HUES48 (cell line): ENCODE measurements around the gene PTTG1.

Experiments
- H3K27ac ChIP-seq: one replicate; pipeline ENCODE4 v1.7.0; 2013; ENCODE audit warnings: low read depth, low read length, inconsistent platforms
- H3K27me3 ChIP-seq: 2 replicates; pipeline ENCODE4 v1.6.1; 2013; ENCODE audit warnings: mild to moderate bottlenecking, low read length; ENCODE audit not compliant: control insufficient read depth, insufficient read depth
- H3K36me3 ChIP-seq: 2 replicates; pipeline ENCODE4 v1.6.1; 2013; ENCODE audit warnings: low read length; ENCODE audit not compliant: control insufficient read depth, insufficient read depth
- H3K4me1 ChIP-seq: 2 replicates; pipeline ENCODE4 v1.6.1; 2013; ENCODE audit warnings: mild to moderate bottlenecking, low read length; ENCODE audit not compliant: control insufficient read depth, insufficient read depth
- H3K4me3 ChIP-seq: 2 replicates; pipeline ENCODE4 v1.5.1; 2013; ENCODE audit warnings: mild to moderate bottlenecking, low read depth, low read length
- H3K9ac ChIP-seq: 2 replicates; pipeline ENCODE4 v1.6.1; 2013; ENCODE audit warnings: mild to moderate bottlenecking, low read depth, low read length, moderate library complexity
- H3K9me3 ChIP-seq: 2 replicates; pipeline ENCODE4 v1.6.1; 2013; ENCODE audit warnings: low read length; ENCODE audit not compliant: control insufficient read depth, insufficient read depth

PTTG1 gene

GRCh38 chr5:160464466-160464797 is 42.8 kb downstream of the PTTG1 start:
- no peak overlapping the region for H3K27ac ChIP-seq
- no peaks in the 10 kb centered on the region for H3K9me3 ChIP-seq
- H3K27me3 ChIP-seq: no peaks in the 10 kb centered on the region
- H3K4me3 ChIP-seq: no peak overlapping the region
- H3K36me3 ChIP-seq: no peaks in the 10 kb centered on the region
- H3K4me1 ChIP-seq: peaks cover 12% of the 10 kb centered on the region
- no peak overlapping the region for H3K9ac ChIP-seq

- Histone ChIP-seq H3K27me3 (no peaks in the 10 kb centered on the region), H3K36me3 (no peaks in the 10 kb centered on the region), H3K4me3 (no peak overlapping the region), H3K9ac (no peak overlapping the region), H3K27ac (no peak overlapping the region), H3K9me3 (no peaks in the 10 kb centered on the region), H3K4me1 (peaks cover 13% of the 10 kb centered on the region)
Observed at GRCh38 chr5:160466116-160466515, 44.5 kb downstream of the PTTG1 start.

- Histone ChIP-seq H3K4me1 (peaks cover 15% of the 10 kb centered on the region), H3K9me3 (no peaks in the 10 kb centered on the region), H3K27me3 (no peaks in the 10 kb centered on the region), H3K27ac (no peak overlapping the region), H3K36me3 (no peaks in the 10 kb centered on the region), H3K9ac (no peak overlapping the region), H3K4me3 (no peak overlapping the region)
Observed at GRCh38 chr5:160466889-160467554, 45.4 kb downstream of the PTTG1 start.

- Histone ChIP-seq H3K4me3 (no peak overlapping the region; the same call in 1 of the 2 replicates), H3K9me3 (no peaks in the 10 kb centered on the region), H3K27me3 (no peaks in the 10 kb centered on the region), H3K9ac (no peak overlapping the region), H3K36me3 (no peaks in the 10 kb centered on the region), H3K4me1 (peaks cover 15% of the 10 kb centered on the region), H3K27ac (no peak overlapping the region)
Observed at GRCh38 chr5:160467555-160468362, 46.1 kb downstream of the PTTG1 start.

GRCh38 chr5:160468363-160468975 is 46.8 kb downstream of the PTTG1 start:
- H3K27ac ChIP-seq: no peak overlapping the region
- H3K9me3 ChIP-seq: no peaks in the 10 kb centered on the region
- no peaks in the 10 kb centered on the region for H3K36me3 ChIP-seq
- no peaks in the 10 kb centered on the region for H3K27me3 ChIP-seq
- H3K4me3 ChIP-seq: no peak overlapping the region; the same call in 1 of the 2 replicates
- H3K9ac ChIP-seq: no peak overlapping the region
- H3K4me1 ChIP-seq: peaks cover 13% of the 10 kb centered on the region

GRCh38 chr5:160469156-160470144 is 47.8 kb downstream of the PTTG1 start:
- Histone ChIP-seq H3K9ac (no peak overlapping the region), H3K27me3 (no peaks in the 10 kb centered on the region), H3K9me3 (no peaks in the 10 kb centered on the region), H3K27ac (no peak overlapping the region), H3K4me1 (peaks cover 11% of the 10 kb centered on the region), H3K36me3 (no peaks in the 10 kb centered on the region), H3K4me3 (no peak overlapping the region)

GRCh38 chr5:160470437-160471361 is 49.0 kb downstream of the PTTG1 start:
- no peaks in the 10 kb centered on the region for H3K9me3 ChIP-seq
- peaks cover 11% of the 10 kb centered on the region for H3K4me1 ChIP-seq
- no peak overlapping the region for H3K4me3 ChIP-seq
- H3K27ac ChIP-seq: no peak overlapping the region
- H3K36me3 ChIP-seq: no peaks in the 10 kb centered on the region
- H3K27me3 ChIP-seq: no peaks in the 10 kb centered on the region
- H3K9ac ChIP-seq: no peak overlapping the region

- no peaks in the 10 kb centered on the region for H3K9me3 ChIP-seq
- peaks cover 13% of the 10 kb centered on the region for H3K4me1 ChIP-seq
- no peaks in the 10 kb centered on the region for H3K27me3 ChIP-seq
- H3K4me3 ChIP-seq: no peak overlapping the region
- no peaks in the 10 kb centered on the region for H3K36me3 ChIP-seq
- no peak overlapping the region for H3K9ac ChIP-seq
- H3K27ac ChIP-seq: no peak overlapping the region
Observed at GRCh38 chr5:160471761-160472160, 50.1 kb downstream of the PTTG1 start.

- Histone ChIP-seq H3K27me3 (no peaks in the 10 kb centered on the region), H3K27ac (no peak overlapping the region), H3K9me3 (no peaks in the 10 kb centered on the region), H3K4me3 (no peak overlapping the region), H3K36me3 (no peaks in the 10 kb centered on the region), H3K9ac (no peak overlapping the region), H3K4me1 (peaks cover 17% of the 10 kb centered on the region)
Observed at GRCh38 chr5:160472482-160472881, 50.8 kb downstream of the PTTG1 start.

GRCh38 chr5:160473681-160474080 is 52.0 kb downstream of the PTTG1 start:
- Histone ChIP-seq H3K9me3 (no peaks in the 10 kb centered on the region), H3K36me3 (no peaks in the 10 kb centered on the region), H3K27me3 (no peaks in the 10 kb centered on the region), H3K9ac (no peak overlapping the region), H3K27ac (no peak overlapping the region), H3K4me3 (no peak overlapping the region), H3K4me1 (peaks cover 22% of the 10 kb centered on the region)
